Lung microvascular endothelial cell (primary cell): ENCODE measurements around the gene AGTPBP1. TPM values are rescaled to one million over a fixed set of nuclear protein-coding genes. Genes with fewer than 3 reads are reported as not detected.
A peak's percentile ranks its signal among the peaks of the same experiment; 100 is the strongest.

Experiments
- DNase-seq, 2 donors: peaks; one replicate each; pipeline versions ENCODE4 v3.0.0 to v3.0.0-alpha.2; 2010; ENCODE audit warnings: low read depth in 2 of 2
- total RNA-seq: library from RNA; depleted of rRNA; stranded (reverse); fragments of >200 nt; gene quantifications from 2 replicates; pipeline ENCODE4 v1.2.1, GENCODE V29; 2014

AGTPBP1 gene
- total RNA-seq, 1 donor from 2014 or later: 24.4 TPM

DNA sequence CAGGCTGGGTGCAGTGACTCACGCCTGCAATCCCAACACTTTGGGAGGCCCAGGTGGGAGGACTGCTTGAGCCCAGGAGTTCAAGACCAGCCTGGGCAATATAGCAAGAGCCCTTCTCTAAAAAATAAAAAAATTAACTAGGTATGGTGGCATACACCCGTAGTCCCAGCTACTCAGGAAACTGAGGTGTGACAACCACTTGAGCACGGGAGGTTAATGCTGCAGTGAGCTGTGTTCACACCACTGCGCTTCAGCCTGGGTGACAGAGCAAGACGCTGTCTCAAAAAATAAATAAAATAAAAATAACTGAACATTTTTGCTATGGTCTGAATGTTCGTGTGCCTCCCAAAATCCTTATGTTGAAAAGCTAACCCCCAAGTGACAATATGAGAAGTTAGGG is 24.5 kb downstream of the AGTPBP1 start:
- DNase-seq: no peak

GRCh38 chr9:85716031-85716877 is 25.5 kb downstream of the AGTPBP1 start:
- DNase-seq: no peak

DNA sequence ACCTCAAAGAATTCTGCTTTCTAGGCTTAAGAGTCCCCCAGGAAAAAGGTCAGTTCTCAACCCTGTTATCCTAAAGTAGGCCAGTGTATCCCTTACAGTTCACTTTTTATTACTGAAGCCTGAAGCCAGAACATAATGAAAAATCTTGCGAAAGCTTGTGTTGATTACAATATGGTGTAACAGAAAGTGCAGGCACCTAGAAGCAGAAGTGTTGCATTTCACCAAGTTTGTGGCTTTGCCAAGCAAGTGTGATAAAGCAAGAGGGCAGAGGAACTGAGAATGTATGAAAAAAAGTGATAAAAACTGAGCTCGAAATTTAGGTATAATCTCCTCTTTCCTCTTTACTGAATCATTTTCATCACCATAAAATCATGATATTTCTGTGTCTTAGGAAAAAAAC is 26.2 kb downstream of the AGTPBP1 start:
- DNase-seq: no peak

GRCh38 chr9:85713897-85714296 is 27.9 kb downstream of the AGTPBP1 start:
- no peak for DNase-seq

DNA sequence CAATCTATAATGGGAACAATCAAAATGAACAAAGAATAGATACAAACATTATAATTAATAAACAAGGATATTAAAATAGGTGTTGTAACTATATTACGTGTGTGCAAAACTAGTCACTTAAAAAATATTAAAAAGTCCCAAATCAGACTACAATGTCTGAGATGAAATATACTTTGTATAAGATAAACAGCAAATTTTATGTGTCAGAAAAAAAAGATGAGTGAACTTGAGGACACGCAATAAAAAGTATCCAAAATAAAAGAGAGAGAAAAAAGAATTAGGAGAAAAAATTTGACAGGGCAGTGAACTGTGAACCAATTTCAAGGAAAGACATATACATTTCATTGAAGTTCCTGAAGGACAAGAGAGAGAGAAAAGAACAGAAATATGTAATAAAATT is 37.0 kb downstream of the AGTPBP1 start:
- DNase-seq: no peak

- DNase-seq: no peak
Observed at GRCh38 chr9:85703398-85703797, 38.4 kb downstream of the AGTPBP1 start.

- no peak for DNase-seq
Observed at GRCh38 chr9:85702726-85703289, 38.9 kb downstream of the AGTPBP1 start.

DNA sequence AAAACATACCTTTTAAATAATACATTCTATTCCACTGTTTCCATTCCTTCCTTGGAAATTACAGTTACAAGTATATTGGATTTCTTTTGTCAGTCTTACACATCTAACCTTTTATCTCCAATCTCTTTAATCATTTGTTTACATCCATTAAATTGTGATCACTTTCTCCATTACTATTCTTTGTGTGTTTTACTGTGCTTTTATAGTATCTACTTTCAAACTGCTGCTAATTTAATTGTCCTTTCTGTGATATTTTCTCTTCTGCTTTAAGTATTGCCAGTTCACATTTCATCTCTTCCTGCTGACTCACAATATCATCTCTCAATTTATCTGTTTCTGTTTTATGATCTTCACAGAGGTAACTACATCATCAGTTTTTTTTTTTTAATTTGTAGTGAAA is 39.6 kb downstream of the AGTPBP1 start:
- no peak for DNase-seq

DNA sequence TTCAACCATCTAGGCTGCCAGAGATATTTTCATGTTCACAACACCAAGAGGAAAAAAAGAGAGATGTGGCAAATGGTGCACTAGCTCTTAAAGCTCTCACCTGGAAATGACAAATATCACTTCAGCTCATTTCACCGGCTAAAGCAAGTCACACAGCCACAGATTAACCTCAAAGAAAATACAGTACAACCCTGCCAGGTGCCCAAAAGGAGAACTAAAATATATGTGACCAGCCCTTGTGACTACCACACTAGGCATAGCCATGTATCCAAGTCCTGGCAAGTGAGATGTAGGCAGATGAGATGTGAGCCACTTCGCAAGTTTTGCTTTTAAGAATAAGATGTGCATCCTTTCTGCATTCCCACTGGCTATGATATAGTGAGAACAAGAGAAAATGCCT is 41.4 kb downstream of the AGTPBP1 start:
- DNase-seq: no peak

DNA sequence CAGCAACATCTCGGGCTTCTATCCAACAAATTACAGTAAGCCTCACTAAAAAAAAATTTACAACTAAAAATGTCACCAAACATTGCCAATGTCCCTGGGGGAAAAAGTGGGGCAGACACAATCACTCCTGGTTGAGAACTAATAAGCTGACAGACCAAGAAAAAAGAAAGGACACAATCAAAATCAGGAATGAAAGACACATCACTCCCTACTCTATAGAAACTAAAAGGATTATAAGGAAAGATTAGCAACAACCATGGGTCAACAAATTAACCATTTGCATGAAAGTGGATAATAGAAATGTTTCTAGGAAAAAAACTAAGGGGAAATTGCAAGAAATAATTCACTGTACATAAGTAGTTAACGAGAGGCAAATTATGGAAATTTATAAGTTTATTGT is 53.4 kb downstream of the AGTPBP1 start:
- DNase-seq: no peak

DNA sequence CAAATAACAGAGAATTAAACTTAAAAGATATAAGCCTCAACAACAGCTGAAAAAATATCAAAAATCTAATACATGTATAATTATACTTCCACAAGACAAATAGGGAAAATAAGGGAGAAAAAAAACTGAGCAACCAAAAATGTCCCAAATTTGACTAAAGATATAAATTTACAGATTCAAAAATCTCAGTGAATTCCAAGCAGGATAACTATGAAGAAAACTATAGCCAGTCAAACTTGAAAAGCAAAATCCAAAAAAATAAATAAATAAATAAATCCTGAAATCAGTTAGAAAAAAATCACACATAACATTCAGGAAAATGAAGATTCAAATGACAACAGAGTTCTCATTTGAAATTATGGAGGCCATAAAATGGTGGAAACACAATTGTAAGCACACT is 56.7 kb downstream of the AGTPBP1 start:
- DNase-seq: no peak

GRCh38 chr9:85676790-85677189 is 65.0 kb downstream of the AGTPBP1 start:
- DNase-seq: no peak

DNA sequence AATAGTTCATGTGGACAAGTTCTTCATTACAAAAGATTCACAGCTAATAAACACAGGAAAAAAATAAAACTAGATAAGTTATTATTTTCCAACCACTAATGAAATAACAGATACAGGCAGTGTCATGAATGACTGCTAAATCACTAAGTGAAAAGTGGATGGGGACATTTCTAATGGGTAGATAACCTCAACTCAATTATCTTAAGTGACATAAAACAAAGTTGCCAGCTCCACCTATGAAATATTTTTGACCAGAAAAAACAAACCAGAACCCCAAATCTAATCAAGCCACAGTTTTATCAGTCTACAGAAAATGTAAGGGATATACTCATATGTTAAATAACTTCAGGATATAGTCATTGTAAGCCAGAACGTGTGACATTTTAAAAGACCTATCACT is 74.4 kb downstream of the AGTPBP1 start:
- DNase-seq: no peak

DNA sequence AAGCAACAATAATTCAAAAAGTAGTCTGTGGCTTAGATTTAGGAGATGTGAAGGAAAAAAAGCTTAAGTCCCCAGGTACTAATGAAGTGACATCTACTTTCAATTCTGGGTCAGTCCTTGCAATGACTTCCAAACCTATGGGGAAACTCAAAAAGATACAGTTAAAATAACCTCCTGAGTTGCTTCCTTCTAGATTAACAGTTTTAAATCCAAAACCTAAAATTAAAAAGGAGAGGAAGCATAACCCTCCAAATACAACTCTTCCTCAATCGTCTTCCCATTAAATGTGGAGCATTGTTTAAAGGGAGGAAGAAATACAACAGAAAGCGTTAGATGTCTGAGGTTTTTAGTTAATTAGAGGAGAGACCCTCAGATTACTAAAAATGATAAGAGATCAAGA is 75.7 kb downstream of the AGTPBP1 start:
- no peak for DNase-seq

DNA sequence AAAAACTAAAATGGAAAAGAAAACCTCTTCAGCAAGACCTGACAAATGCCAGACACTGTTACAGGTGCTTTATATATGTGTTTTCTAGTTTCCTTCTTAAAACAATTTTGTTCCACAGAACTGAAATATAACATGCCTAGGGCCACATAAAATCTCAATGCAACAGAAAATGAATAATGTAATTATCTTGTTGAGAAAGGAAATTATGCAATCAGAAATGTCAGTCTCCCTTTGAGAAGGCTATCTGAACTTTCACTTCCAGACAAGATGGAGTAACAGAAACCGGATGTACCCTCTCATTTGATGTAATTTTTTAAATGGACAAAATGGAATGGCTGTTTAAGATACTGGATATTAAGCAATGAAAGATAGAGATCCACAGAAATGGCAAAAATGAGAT is 79.2 kb downstream of the AGTPBP1 start:
- DNase-seq: no peak

DNA sequence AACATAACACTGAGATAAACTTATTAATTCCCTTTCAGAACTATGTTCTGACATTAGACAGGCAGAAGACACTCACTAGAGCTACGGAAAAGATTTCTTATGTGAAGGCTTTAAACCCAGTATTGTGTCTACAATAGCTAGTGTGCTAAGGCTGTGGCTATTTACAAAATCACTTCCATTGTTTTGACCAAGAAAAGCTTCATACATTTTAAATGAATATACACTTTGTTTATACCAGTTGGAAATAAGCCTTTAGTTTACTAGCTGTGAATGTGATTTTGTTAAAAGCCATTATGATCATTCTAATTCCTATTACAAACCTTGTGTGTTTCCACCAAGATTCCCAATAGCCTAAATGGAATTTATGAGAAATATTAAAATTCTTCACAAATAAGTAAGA is 83.0 kb downstream of the AGTPBP1 start:
- DNase-seq: no peak

- no peak for DNase-seq
Observed at GRCh38 chr9:85653153-85653552, 88.6 kb downstream of the AGTPBP1 start.

DNA sequence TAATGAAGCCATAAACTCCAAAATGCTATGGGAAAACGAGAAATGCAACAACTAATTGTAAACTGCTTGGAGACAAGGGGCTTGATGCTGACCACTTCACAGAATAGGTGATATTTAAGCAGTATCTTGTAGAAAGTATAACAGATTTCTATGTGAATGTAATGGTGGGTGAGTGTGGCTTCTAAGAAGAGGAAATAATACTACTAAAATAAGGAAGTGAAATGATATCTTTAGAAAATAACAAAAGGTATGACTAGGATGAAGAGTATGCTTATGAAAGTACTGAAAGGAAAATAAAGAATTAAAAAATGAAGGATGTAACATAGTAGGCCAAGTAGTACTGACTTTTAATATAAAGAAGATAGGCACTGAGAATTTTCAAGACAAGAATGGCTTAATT is 94.2 kb downstream of the AGTPBP1 start:
- no peak for DNase-seq

DNA sequence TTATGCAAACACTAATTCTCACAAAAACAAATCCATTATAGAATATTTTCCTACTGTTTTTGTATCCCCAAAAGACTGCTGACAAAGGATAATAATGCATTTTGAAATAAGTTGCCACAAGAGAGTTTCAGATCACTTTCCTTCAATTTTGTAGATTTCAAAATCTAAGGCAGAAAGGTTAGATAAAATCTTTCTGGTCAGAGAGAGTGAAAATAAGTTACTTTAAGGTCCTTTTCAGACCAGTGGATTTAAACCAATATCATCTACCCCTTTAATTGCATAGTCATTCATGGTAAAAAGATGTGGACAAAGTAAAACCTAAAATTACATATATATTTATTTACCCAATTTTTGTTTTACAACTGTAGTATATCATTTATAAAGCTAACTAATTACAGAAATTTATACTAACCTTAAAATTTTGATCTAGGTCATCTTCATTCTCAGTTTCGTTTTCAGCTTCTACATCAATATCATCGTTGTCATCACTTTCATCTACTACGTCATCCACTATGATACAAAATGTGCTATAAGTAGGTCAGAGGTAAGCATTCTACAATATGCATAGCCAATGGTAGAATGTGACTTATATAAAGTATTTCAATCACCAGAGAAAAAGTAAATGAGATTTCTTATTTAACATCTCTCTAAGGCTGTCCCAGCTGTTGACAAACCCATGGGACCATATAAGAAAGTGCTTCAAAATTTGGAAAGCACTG is 95.7 kb downstream of the AGTPBP1 start:
- no peak for DNase-seq

DNA sequence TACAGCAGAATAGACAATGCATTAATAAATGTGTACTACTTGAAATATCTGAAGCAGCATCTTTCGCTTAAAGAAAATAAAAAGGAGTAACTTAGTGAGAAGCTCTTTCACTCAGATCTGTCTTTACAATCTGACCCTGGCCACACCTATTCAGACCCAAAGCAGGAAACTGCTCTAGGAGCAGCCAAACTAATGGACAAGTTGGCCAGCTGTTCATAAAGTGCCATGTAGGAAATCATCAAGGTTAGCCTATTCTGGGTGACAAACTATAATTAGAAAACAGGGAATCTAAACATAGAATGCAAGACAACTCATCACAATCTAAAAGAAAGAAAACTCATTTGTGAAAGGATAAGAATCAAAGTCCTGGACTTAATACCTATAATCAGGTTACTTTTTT is 101.3 kb downstream of the AGTPBP1 start:
- peak in 1 of 2 donors; percentile 2 for DNase-seq

DNA sequence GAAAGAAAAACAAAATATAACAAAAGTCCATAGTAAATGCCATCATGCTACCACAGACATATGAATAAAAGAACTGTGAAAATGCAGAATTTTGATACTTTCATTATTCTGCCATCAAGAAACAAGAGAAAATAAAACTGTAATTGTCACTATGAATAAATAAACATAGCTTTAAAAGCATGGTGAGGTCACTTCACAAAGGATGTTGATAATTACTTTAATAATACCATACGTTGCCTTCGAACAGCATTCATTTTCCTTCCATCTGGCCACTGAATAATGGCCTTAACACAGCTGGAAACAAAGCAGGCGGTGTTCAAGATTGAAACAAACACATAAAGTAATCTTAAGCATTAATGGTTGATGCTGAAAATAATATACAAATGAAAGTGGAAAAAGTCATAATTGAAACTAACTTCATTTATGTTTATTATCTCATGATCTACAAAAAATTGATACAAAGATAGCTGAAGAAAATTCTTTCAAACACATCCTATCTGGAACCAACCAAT is 102.0 kb downstream of the AGTPBP1 start:
- no peak for DNase-seq

DNA sequence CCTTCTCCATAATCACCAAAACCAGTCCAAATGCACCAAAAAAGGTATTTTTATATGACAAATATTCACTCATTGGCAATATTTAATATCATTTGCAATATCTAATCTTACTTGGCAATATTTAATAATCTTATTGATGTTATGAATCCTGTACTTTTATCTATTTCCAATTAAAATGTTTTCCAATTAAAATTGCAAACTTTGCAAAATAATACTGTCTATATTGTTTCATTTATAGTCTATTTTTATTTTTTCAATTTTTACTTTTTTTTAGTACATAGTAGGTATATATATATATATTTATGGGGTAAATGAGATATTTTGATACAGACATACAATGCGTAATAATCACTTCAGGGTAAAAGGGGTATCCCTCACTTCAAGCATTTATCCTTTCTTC is 109.9 kb downstream of the AGTPBP1 start:
- DNase-seq: no peak

DNA sequence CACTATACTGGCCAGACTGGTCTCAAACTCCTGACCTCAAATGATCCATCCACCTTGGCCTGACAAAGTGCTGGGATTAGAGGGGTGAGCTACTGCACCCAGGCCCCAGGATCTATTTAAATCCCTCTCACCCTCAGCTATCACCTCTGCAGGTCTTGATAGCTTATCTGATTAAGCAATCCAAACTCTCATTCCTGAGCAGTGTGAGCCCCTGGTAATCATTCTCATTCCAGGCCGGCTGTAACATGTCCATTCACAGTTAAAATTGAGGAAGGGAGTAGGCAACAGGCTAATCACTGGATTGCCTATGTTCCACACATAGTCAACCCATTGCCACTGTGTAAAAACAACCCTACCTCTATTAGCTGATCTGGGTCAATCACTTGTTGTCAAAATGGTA is 111.1 kb downstream of the AGTPBP1 start:
- DNase-seq: no peak
